Stomach (tissue), 9 donors: Measurements from ENCODE around the gene MYO3B. TPM values are rescaled to one million over a fixed set of nuclear protein-coding genes. Genes with fewer than 3 reads are reported as not detected.

Experiments
- DNase-seq, 2 donors: peaks; one replicate each; pipeline versions ENCODE4 v3.0.0 to v3.0.0-alpha.2; 2013 to 2019
- H3K27ac ChIP-seq, 5 donors: fragments of 200-600 bp in 4 of 5; sonication (generic) in 4 of 5; one replicate each; pipeline ENCODE4 v1.5.1; 2013 to 2019; ENCODE audit warnings: mild to moderate bottlenecking in 1 of 5, moderate library complexity in 1 of 5
- H3K27me3 ChIP-seq, 3 donors: fragments of 200-600 bp; sonication (generic); one replicate each; pipeline ENCODE4 v1.5.1; 2017 to 2019; ENCODE audit warnings: mixed run types in 1 of 3
- H3K36me3 ChIP-seq, 4 donors: fragments of 200-600 bp; sonication (generic); 1 replicate in 3 of 4; 2 replicates in 1 of 4; pipeline ENCODE4 v1.5.1; 2016 to 2019
- H3K4me1 ChIP-seq, 4 donors: fragments of 200-600 bp; sonication (generic); one replicate each; pipeline ENCODE4 v1.5.1; 2016 to 2019
- H3K4me3 ChIP-seq, 4 donors: fragments of 200-600 bp; sonication (generic) in 3 of 4; one replicate each; pipeline ENCODE4 v1.5.1; 2016 to 2019; ENCODE audit warnings: mild to moderate bottlenecking in 1 of 4
- H3K9me3 ChIP-seq, 4 donors: fragments of 200-600 bp; sonication (generic); one replicate each; pipeline ENCODE4 v1.5.1; 2016 to 2019
- EP300 ChIP-seq: sonication (generic); formaldehyde crosslinking; IDR thresholded peaks from one replicate; pipeline ENCODE4 v1.6.1; 2017; ENCODE audit warnings: antibody characterized with exemption
- POLR2A ChIP-seq, 4 donors: fragments of 450-650 bp; IDR thresholded peaks; one replicate each; pipeline ENCODE4 v1.6.1; 2016; ENCODE audit warnings: antibody characterized with exemption in 4 of 4, control low read depth in 2 of 4, mild to moderate bottlenecking in 1 of 4, moderate library complexity in 1 of 4
- POLR2AphosphoS5 ChIP-seq, 3 donors: sonication (generic); formaldehyde crosslinking; IDR thresholded peaks; one replicate each; pipeline ENCODE4 v1.6.1; 2016; ENCODE audit warnings: antibody characterized with exemption in 3 of 3
- WGBS, 5 donors: extraction: QIAGEN DNeasy Blood & Tissue Kit in 3 of 5; methylation state at CpG; one replicate each; pipeline versions ENCODE4 v1.1.5 to v1.1.7; 2013 to 2018; 5-methylcytosine and 5-hydroxymethylcytosine counted together
- intact Hi-C: fragments of 100-400 bp; cut with DNase I; formaldehyde crosslinking; loops from one replicate; pipeline ENCODE4 v1.15.1; 2023; ENCODE audit warnings: low total_unique reads
- polyA plus RNA-seq, 3 donors: library from polyadenylated mRNA; stranded (reverse); fragments of 200-250 nt; gene quantifications; one replicate each; pipeline ENCODE4 v1.2.3, GENCODE V29; 2013
- total RNA-seq, 5 donors: library from RNA; depleted of rRNA; stranded (reverse); fragments of >200 nt; gene quantifications; one replicate each; pipeline versions ENCODE4 v1.1.0 to v1.2.3, GENCODE V29; 2014 to 2016
- TF ChIP-seq, protein P1 (sequence below), 7 experiments: fragments of 450-650 bp in 4 of 7; fragments of 200-600 bp in 3 of 7; sonication (generic) in 3 of 7; IDR thresholded peaks; one replicate each; pipeline ENCODE4 v1.5.1; 2016 to 2019; ENCODE audit warnings: antibody characterized with exemption in 7 of 7, control low read depth in 2 of 7, mild to moderate bottlenecking in 1 of 7
- donor health status: healthy with polysubstance abuse.
- donor health status: Bipolar disorder and iron deficiency.
- donor health status: healthy.

The MYO3B gene
- total and polyA plus RNA-seq, 8 donors = 0.05 to 0.37 TPM; not detected in 6

GRCh38 chr2:170512266-170512665, 334.3 kb downstream of the MYO3B start:
- Histone ChIP-seq H3K36me3 (no peaks in the 10 kb centered on the region), H3K27me3 (no peaks in the 10 kb centered on the region), H3K4me3 (no peak overlapping the region), H3K4me1 (no peaks in the 10 kb centered on the region), H3K27ac (no peak overlapping the region), H3K9me3 (no peaks in the 10 kb centered on the region)
- 33 to 53% (median 42%) methylated on average over 2 of the region's 2 CpGs for WGBS, 5 donors
- no peak for DNase-seq
- intact Hi-C loops = no loop called here
- no peak for TF ChIP-seq POLR2A (IDR thresholded peaks at IDR 0.05)
- no peak for TF ChIP-seq POLR2AphosphoS5 (IDR thresholded peaks at IDR 0.05)
- TF ChIP-seq, protein P1, sequence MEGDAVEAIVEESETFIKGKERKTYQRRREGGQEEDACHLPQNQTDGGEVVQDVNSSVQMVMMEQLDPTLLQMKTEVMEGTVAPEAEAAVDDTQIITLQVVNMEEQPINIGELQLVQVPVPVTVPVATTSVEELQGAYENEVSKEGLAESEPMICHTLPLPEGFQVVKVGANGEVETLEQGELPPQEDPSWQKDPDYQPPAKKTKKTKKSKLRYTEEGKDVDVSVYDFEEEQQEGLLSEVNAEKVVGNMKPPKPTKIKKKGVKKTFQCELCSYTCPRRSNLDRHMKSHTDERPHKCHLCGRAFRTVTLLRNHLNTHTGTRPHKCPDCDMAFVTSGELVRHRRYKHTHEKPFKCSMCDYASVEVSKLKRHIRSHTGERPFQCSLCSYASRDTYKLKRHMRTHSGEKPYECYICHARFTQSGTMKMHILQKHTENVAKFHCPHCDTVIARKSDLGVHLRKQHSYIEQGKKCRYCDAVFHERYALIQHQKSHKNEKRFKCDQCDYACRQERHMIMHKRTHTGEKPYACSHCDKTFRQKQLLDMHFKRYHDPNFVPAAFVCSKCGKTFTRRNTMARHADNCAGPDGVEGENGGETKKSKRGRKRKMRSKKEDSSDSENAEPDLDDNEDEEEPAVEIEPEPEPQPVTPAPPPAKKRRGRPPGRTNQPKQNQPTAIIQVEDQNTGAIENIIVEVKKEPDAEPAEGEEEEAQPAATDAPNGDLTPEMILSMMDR (IDR thresholded peaks at IDR 0.05) = no peak
- no peak for TF ChIP-seq EP300

GRCh38 chr2:170514140-170514539, 336.2 kb downstream of the MYO3B start:
- TF ChIP-seq EP300 (no peak), POLR2A (IDR thresholded peaks at IDR 0.05) (no peak), POLR2AphosphoS5 (IDR thresholded peaks at IDR 0.05) (no peak)
- TF ChIP-seq, protein P1 (IDR thresholded peaks at IDR 0.05) = no peak
- DNase-seq = no peak
- Histone ChIP-seq H3K27ac (no peak overlapping the region), H3K4me3 (no peak overlapping the region), H3K27me3 (no peaks in the 10 kb centered on the region), H3K4me1 (no peaks in the 10 kb centered on the region), H3K36me3 (no peaks in the 10 kb centered on the region), H3K9me3 (no peaks in the 10 kb centered on the region)
- WGBS, 5 donors = 60 to 72% (median 69%) methylated on average over 5 of the region's 5 CpGs
- intact Hi-C loops = no loop called here

GRCh38 chr2:170517538-170517937, 339.6 kb downstream of the MYO3B start:
- intact Hi-C loops = no loop called here
- no peak for DNase-seq
- 33 to 67% (median 53%) methylated on average over 1 of the region's 1 CpG for WGBS, 5 donors
- no peak overlapping the region for H3K27ac ChIP-seq
- TF ChIP-seq, protein P1 (IDR thresholded peaks at IDR 0.05) = no peak
- TF ChIP-seq POLR2A (IDR thresholded peaks at IDR 0.05) = no peak
- no peaks in the 10 kb centered on the region for H3K9me3 ChIP-seq
- no peaks in the 10 kb centered on the region for H3K4me1 ChIP-seq
- no peaks in the 10 kb centered on the region for H3K36me3 ChIP-seq
- no peak overlapping the region for H3K4me3 ChIP-seq
- no peaks in the 10 kb centered on the region for H3K27me3 ChIP-seq

- H3K4me1 ChIP-seq = no peaks in the 10 kb centered on the region
- H3K9me3 ChIP-seq = no peaks in the 10 kb centered on the region
- 77 to 87% (median 81%) methylated on average over 2 of the region's 2 CpGs for WGBS, 5 donors
- H3K27ac ChIP-seq = no peak overlapping the region
- intact Hi-C loops = no loop called here
- H3K4me3 ChIP-seq = no peak overlapping the region
- no peak for DNase-seq
- no peaks in the 10 kb centered on the region for H3K36me3 ChIP-seq
- no peak for TF ChIP-seq POLR2AphosphoS5 (IDR thresholded peaks at IDR 0.05)
- no peak for TF ChIP-seq POLR2A (IDR thresholded peaks at IDR 0.05)
- TF ChIP-seq, protein P1 (IDR thresholded peaks at IDR 0.05) = no peak
- TF ChIP-seq EP300 = no peak
- H3K27me3 ChIP-seq = no peaks in the 10 kb centered on the region
These were observed 341.0 kb downstream of the MYO3B start for GRCh38 chr2:170518911-170519310.
